ENCODE measurements around the gene HBE1. TPM values are rescaled to one million over a fixed set of nuclear protein-coding genes. Genes with fewer than 3 reads are reported as not detected.

Gene HBE1
- total and polyA plus RNA-seq, 7 donors: not detected

GRCh38 chr11:5286351-5286750 lies 16.6 kb upstream of the HBE1 start:
- H3K9me3 ChIP-seq: no peaks in the 10 kb centered on the region
- H3K36me3 ChIP-seq (ENCODE audit: insufficient read depth in 1 of 2, low read depth in 1 of 2): no peaks in the 10 kb centered on the region
- 9 to 25% (median 19%) methylated on average over 1 of the region's 1 CpG for WGBS, 3 donors
- no peak overlapping the region for H3K27ac ChIP-seq
- H3K4me1 ChIP-seq: no peaks in the 10 kb centered on the region
- DNase-seq (no peak), ATAC-seq (no peak)
- no peak overlapping the region for H3K4me3 ChIP-seq
- intact Hi-C loops (cut with DNase I): no loop called here
- no peaks in the 10 kb centered on the region for H3K27me3 ChIP-seq (ENCODE audit: insufficient read depth in 3 of 3, low read length in 2 of 3)
- no peak for TF ChIP-seq CTCF (IDR thresholded peaks at IDR 0.05)

- no peaks in the 10 kb centered on the region for H3K27me3 ChIP-seq (ENCODE audit: insufficient read depth in 3 of 3, low read length in 2 of 3)
- no peak overlapping the region for H3K27ac ChIP-seq
- H3K9me3 ChIP-seq: no peaks in the 10 kb centered on the region
- H3K36me3 ChIP-seq (ENCODE audit: insufficient read depth in 1 of 2, low read depth in 1 of 2): no peaks in the 10 kb centered on the region
- TF ChIP-seq CTCF (IDR thresholded peaks at IDR 0.05): no peak
- DNase-seq (no peak), ATAC-seq (no peak)
- intact Hi-C loops (cut with DNase I): no loop called here
- no peaks in the 10 kb centered on the region for H3K4me1 ChIP-seq
- WGBS, 3 donors: 80 to 86% (median 80%) methylated on average over 4 of the region's 4 CpGs
- no peak overlapping the region for H3K4me3 ChIP-seq
Measured at GRCh38 chr11:5285703-5286340, 16.1 kb upstream of the HBE1 start.

GRCh38 chr11:5284637-5285036 lies 14.9 kb upstream of the HBE1 start:
- no peak overlapping the region for H3K4me3 ChIP-seq
- H3K4me1 ChIP-seq: no peaks in the 10 kb centered on the region
- WGBS, 3 donors: 81 to 87% (median 85%) methylated on average over 2 of the region's 2 CpGs
- H3K36me3 ChIP-seq (ENCODE audit: insufficient read depth in 1 of 2, low read depth in 1 of 2): no peaks in the 10 kb centered on the region
- intact Hi-C loops (cut with DNase I): no loop called here
- no peak for TF ChIP-seq CTCF (IDR thresholded peaks at IDR 0.05)
- no peak for ATAC-seq
- DNase-seq: no peak
- no peak overlapping the region for H3K27ac ChIP-seq
- no peaks in the 10 kb centered on the region for H3K9me3 ChIP-seq
- no peaks in the 10 kb centered on the region for H3K27me3 ChIP-seq (ENCODE audit: insufficient read depth in 3 of 3, low read length in 2 of 3)

- Histone ChIP-seq H3K4me1 (no peaks in the 10 kb centered on the region), H3K27ac (no peak overlapping the region), H3K9me3 (no peaks in the 10 kb centered on the region), H3K4me3 (no peak overlapping the region), H3K36me3 (ENCODE audit: insufficient read depth in 1 of 2, low read depth in 1 of 2) (no peaks in the 10 kb centered on the region), H3K27me3 (ENCODE audit: insufficient read depth in 3 of 3, low read length in 2 of 3) (no peaks in the 10 kb centered on the region)
- no peak for DNase-seq
- intact Hi-C loops (cut with DNase I): no loop called here
- no peak for ATAC-seq
- no peak for TF ChIP-seq CTCF (IDR thresholded peaks at IDR 0.05)
- 53 to 65% (median 57%) methylated on average over 1 of the region's 1 CpG for WGBS, 3 donors
Measured at GRCh38 chr11:5283882-5284281, 14.1 kb upstream of the HBE1 start.

GRCh38 chr11:5283086-5283485 lies 13.3 kb upstream of the HBE1 start:
- 65 to 76% (median 76%) methylated on average over 3 of the region's 3 CpGs for WGBS, 3 donors
- Histone ChIP-seq H3K27me3 (ENCODE audit: insufficient read depth in 3 of 3, low read length in 2 of 3) (no peaks in the 10 kb centered on the region), H3K27ac (no peak overlapping the region), H3K4me3 (no peak overlapping the region), H3K9me3 (no peaks in the 10 kb centered on the region), H3K4me1 (no peaks in the 10 kb centered on the region), H3K36me3 (ENCODE audit: insufficient read depth in 1 of 2, low read depth in 1 of 2) (no peaks in the 10 kb centered on the region)
- DNase-seq: no peak
- no peak for TF ChIP-seq CTCF (IDR thresholded peaks at IDR 0.05)
- intact Hi-C loops (cut with DNase I): no loop called here
- no peak for ATAC-seq
